ENCODE data around the gene GNLY.

DNA sequence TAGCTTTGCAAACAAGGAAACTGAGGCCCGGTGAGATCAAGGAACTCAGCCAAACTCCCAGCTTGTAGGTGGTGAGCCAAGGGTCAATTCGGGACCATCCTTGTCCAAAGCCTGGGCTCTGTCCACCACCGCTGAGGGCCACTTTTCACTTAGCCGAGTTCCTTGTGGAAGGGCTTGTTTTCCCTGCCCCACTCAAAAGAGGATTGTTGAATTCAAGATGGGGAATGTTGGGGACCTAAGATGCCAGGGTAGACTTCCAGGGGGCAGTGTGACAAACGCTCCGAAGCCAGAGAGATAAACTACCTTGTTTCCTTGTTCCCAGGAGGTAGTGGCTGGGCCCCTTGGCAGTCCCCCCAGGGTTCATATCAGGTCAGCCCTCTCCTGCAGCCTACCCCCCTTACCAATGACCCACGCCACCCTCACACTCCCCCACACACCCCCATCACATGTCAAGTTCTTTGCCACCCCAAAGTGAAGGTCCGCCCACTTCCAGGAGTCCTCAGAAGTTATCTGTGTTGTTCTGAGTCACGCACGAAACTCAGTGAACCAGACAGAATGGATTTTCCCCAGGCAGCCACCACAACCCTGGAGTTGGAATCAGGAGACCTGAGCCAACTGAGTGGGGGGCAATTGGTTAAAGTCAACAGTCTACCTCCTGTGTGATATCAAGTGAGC lies 49.3 kb downstream of the GNLY start:
- TF ChIP-seq CTCF (IDR thresholded peaks at IDR 0.05 in 4 of 5, conservative IDR thresholded peaks at IDR 0.05 in 1 of 5) (no peak), POLR2A (IDR thresholded peaks at IDR 0.05) (no peak)

Data from gastrocnemius medialis (tissue), 4 donors.